Hepatocyte (in vitro differentiated cells): Measurements from ENCODE around the gene KCNQ1.

ENCODE experiments used
- CTCF ChIP-seq: fragments of 200-600 bp; sonication (generic); IDR thresholded peaks from 2 replicates; pipeline ENCODE4 v1.5.1; 2016; ENCODE audit warnings: antibody characterized with exemption, mild to moderate bottlenecking; ENCODE audit not compliant: poor library complexity
- EZH2 ChIP-seq: fragments of 200-600 bp; sonication (generic); IDR thresholded peaks from 2 replicates; pipeline ENCODE4 v1.6.1; 2016; ENCODE audit warnings: antibody characterized with exemption, mild to moderate bottlenecking, borderline replicate concordance

DNA sequence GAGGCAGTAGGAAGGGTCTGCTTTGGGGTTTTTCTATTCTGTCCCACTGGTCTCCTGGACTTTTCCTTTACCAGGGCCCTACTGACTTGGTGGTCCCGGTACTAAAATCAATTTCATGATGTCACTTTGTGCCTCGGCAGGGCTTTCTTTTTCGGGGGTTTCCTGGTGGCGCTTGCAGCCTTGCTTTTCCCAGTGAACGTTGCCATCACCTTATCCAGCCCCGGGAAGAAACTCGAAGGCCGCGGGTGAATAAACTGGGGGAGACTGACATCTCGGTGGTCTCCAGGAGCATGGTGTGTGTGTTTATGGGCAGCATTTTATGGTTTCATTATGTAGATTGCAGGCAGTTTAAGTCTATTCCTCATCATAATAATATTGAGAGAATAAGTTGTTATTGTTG, 84.4 kb downstream of the KCNQ1 start:
- no peak for TF ChIP-seq CTCF
- TF ChIP-seq EZH2: no peak
